Articular chondrocyte of knee joint (primary cell): Measurements from ENCODE around the gene SRPX2. TPM values are rescaled to one million over a fixed set of nuclear protein-coding genes. Genes with fewer than 3 reads are reported as not detected.

Experiments
- total RNA-seq: library from RNA; depleted of rRNA; stranded (reverse); fragments of >200 nt; gene quantifications from 2 replicates; pipeline ENCODE4 v1.2.3, GENCODE V29; 2012

SRPX2 gene
- total RNA-seq = 28.4 and 36.2 TPM in 2 replicates

GRCh38 chrX:100643956-100644860 is at the start of gene SRPX2:
TSS of gene SRPX2 (plus strand) at chrX:100644199. CDS start at chrX:100646323, 2,124 bp downstream.

GRCh38 chrX:100636321-100636991 is 7.5 kb upstream of the SRPX2 start, which contains the start of gene TSPAN6:
TSS of gene TSPAN6 (minus strand) at chrX:100636806. CDS start at chrX:100636694, 112 bp downstream.

Other genes with a start within 250 kb of the SRPX2 start
- gene PCDH19, start 233.9 kb upstream of the SRPX2 start, total RNA-seq = under 0.01 TPM in 2 replicates
- not detected in 2 replicates for gene TNMD, start 59.3 kb upstream of the SRPX2 start, total RNA-seq
- gene TSPAN6, start 7.4 kb upstream of the SRPX2 start, total RNA-seq = 45.2 and 47.7 TPM in 2 replicates
- gene SYTL4, start 87.9 kb downstream of the SRPX2 start, total RNA-seq = 3.0 and 4.0 TPM in 2 replicates
- gene CSTF2, start 176.2 kb downstream of the SRPX2 start, total RNA-seq = 7.6 and 9.8 TPM in 2 replicates
- not detected in 2 replicates for gene NOX1, start 230.2 kb downstream of the SRPX2 start, total RNA-seq